ENCODE data around the gene DMD.

Gene DMD

DNA sequence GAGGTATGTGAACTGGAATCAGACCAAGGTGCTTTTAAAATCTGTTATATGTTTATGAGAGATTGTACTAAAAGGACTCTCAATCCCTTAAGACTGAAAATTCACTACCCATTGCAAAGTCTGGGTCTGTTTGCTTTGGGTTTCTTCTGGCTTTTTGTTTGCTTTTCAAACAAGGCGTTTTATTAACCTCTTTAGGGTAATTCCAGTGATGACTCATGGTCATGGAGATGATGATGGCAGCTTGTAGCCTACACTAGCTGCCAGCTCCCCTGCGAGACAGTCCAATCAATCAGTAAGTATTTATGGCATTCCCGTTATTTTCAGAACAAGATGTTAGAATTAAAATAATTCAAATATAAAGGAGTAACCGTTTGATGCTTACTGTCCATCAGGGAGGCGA is 1495.7 kb downstream of the DMD start:
- 72% methylated on average over 2 of the region's 5 CpGs for WGBS (ENCODE audit: insufficient coverage)
- no peaks in the 10 kb centered on the region for H3K4me1 ChIP-seq (ENCODE audit: control extremely low read depth in 1 of 4, control insufficient read depth in 4 of 4, insufficient read depth in 4 of 4, low read length in 3 of 4)
- CTCF ChIA-PET = no interaction called here

DNA sequence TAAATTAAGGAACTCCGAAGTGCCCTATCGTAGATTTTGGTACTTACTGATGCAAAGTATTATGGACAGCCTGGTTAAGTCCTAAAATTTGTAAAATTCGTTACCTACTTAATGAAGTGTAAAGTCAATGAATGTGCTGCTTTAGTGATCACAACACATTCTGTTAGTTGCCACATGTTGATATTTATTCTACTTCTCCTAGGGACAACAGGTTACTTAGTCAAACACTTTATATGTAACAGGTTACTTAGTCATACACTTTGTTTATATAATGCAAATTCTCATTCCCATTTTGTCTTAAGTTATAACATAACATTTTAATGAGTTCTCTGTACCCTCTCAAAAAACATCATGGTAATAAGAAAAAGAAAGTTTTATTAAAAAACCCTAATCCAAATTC is 1496.6 kb downstream of the DMD start:
- Histone ChIP-seq H3K4me1 (ENCODE audit: control extremely low read depth in 1 of 4, control insufficient read depth in 4 of 4, insufficient read depth in 4 of 4, low read length in 3 of 4) (no peaks in the 10 kb centered on the region), H3K4me3 (ENCODE audit: control insufficient read depth in 1 of 7, extremely low read depth in 1 of 7, insufficient read depth in 4 of 7, low read depth in 2 of 7, low read length in 6 of 7) (no peak overlapping the region), H3K36me3 (ENCODE audit: control insufficient read depth in 4 of 4, insufficient read depth in 4 of 4, low read length in 3 of 4) (no peaks in the 10 kb centered on the region), H3K27ac (ENCODE audit: insufficient read depth in 1 of 2, low read depth in 1 of 2, low read length in 2 of 2, poor library complexity in 1 of 2, severe bottlenecking in 2 of 2) (no peak overlapping the region), H3K27me3 (replicated peaks in 2 of 5; ENCODE audit: control insufficient read depth in 4 of 5, insufficient read depth in 5 of 5, low read length in 4 of 5) (peaks cover 0 to 2% (median 0%) of the 10 kb centered on the region in 5 experiments), H3K9me3 (ENCODE audit: control extremely low read depth in 1 of 5, control insufficient read depth in 4 of 5, insufficient read depth in 2 of 5, low read depth in 1 of 5, low read length in 4 of 5) (no peaks in the 10 kb centered on the region)
- DNase-seq = no peak
- CTCF ChIA-PET = no interaction called here
- no CpG with 5 or more reads among the region's 3 CpGs for WGBS (ENCODE audit: insufficient coverage)
- POLR2A ChIA-PET = no interaction called here

More for the DNA sequence above, 1495.7 kb downstream of the DMD start:
- peaks cover 0 to 2% (median 0%) of the 10 kb centered on the region in 5 experiments for H3K27me3 ChIP-seq (replicated peaks in 2 of 5; ENCODE audit: control insufficient read depth in 4 of 5, insufficient read depth in 5 of 5, low read length in 4 of 5)
- no peaks in the 10 kb centered on the region for H3K36me3 ChIP-seq (ENCODE audit: control insufficient read depth in 4 of 4, insufficient read depth in 4 of 4, low read length in 3 of 4)
- no peaks in the 10 kb centered on the region for H3K9me3 ChIP-seq (ENCODE audit: control extremely low read depth in 1 of 5, control insufficient read depth in 4 of 5, insufficient read depth in 2 of 5, low read depth in 1 of 5, low read length in 4 of 5)
- H3K27ac ChIP-seq (ENCODE audit: insufficient read depth in 1 of 2, low read depth in 1 of 2, low read length in 2 of 2, poor library complexity in 1 of 2, severe bottlenecking in 2 of 2) = no peak overlapping the region
- DNase-seq = no peak
- POLR2A ChIA-PET = no interaction called here
- H3K4me3 ChIP-seq (ENCODE audit: control insufficient read depth in 1 of 7, extremely low read depth in 1 of 7, insufficient read depth in 4 of 7, low read depth in 2 of 7, low read length in 6 of 7) = no peak overlapping the region

DNA sequence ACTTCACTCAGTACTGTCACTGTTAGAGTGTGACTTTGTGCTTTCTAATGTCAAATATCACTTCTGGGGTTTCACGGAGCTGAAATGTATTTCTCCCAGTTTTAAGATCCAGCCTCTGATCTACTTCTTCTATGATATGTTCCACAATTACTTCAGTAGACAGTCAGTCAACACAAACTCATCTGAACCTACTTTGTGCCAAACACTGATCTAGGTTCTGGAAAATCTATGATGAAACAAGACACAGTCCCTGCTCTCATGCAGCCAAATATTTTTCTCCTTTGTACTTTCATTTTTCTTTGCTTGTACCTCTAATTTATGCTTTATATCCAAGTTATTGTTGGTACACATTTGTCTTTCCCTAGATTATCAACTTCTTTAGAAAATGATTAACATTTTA is 1498.2 kb downstream of the DMD start:
- 86% methylated on average over 1 of the region's 1 CpG for WGBS (ENCODE audit: insufficient coverage)
- Histone ChIP-seq H3K36me3 (ENCODE audit: control insufficient read depth in 4 of 4, insufficient read depth in 4 of 4, low read length in 3 of 4) (no peaks in the 10 kb centered on the region), H3K4me3 (ENCODE audit: control insufficient read depth in 1 of 7, extremely low read depth in 1 of 7, insufficient read depth in 4 of 7, low read depth in 2 of 7, low read length in 6 of 7) (no peak overlapping the region), H3K27ac (ENCODE audit: insufficient read depth in 1 of 2, low read depth in 1 of 2, low read length in 2 of 2, poor library complexity in 1 of 2, severe bottlenecking in 2 of 2) (no peak overlapping the region), H3K4me1 (ENCODE audit: control extremely low read depth in 1 of 4, control insufficient read depth in 4 of 4, insufficient read depth in 4 of 4, low read length in 3 of 4) (no peaks in the 10 kb centered on the region), H3K9me3 (ENCODE audit: control extremely low read depth in 1 of 5, control insufficient read depth in 4 of 5, insufficient read depth in 2 of 5, low read depth in 1 of 5, low read length in 4 of 5) (no peaks in the 10 kb centered on the region), H3K27me3 (replicated peaks in 2 of 5; ENCODE audit: control insufficient read depth in 4 of 5, insufficient read depth in 5 of 5, low read length in 4 of 5) (no peaks in the 10 kb centered on the region)
- ChIA-PET CTCF (no interaction called here), POLR2A (no interaction called here)
- DNase-seq = no peak

DNA sequence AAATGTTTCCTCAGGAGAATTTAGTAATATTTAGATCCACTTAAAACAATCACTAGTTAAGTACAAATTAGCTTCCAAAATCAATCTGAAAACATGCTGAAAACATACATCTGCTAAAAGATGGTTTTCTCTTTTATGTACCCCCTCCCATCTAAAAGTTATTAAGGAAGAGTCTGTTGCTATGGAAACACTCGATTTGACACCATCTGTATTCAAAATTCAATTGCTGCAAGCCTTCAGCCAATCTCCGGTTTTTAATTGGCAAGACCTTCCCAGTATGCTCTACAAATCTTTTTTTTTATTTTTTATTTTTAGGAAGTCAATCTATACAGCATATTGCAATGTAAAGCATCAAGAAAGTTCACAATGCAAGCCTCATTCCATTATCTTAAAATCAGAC is 1500.2 kb downstream of the DMD start:
- no peak for DNase-seq
- H3K27ac ChIP-seq (ENCODE audit: insufficient read depth in 1 of 2, low read depth in 1 of 2, low read length in 2 of 2, poor library complexity in 1 of 2, severe bottlenecking in 2 of 2) = no peak overlapping the region
- WGBS (ENCODE audit: insufficient coverage) = 25% methylated on average over 1 of the region's 2 CpGs
- CTCF ChIA-PET = no interaction called here
- no peaks in the 10 kb centered on the region for H3K27me3 ChIP-seq (replicated peaks in 2 of 5; ENCODE audit: control insufficient read depth in 4 of 5, insufficient read depth in 5 of 5, low read length in 4 of 5)
- no peaks in the 10 kb centered on the region for H3K9me3 ChIP-seq (ENCODE audit: control extremely low read depth in 1 of 5, control insufficient read depth in 4 of 5, insufficient read depth in 2 of 5, low read depth in 1 of 5, low read length in 4 of 5)
- H3K4me1 ChIP-seq (ENCODE audit: control extremely low read depth in 1 of 4, control insufficient read depth in 4 of 4, insufficient read depth in 4 of 4, low read length in 3 of 4) = no peaks in the 10 kb centered on the region
- H3K36me3 ChIP-seq (ENCODE audit: control insufficient read depth in 4 of 4, insufficient read depth in 4 of 4, low read length in 3 of 4) = no peaks in the 10 kb centered on the region
- H3K4me3 ChIP-seq (ENCODE audit: control insufficient read depth in 1 of 7, extremely low read depth in 1 of 7, insufficient read depth in 4 of 7, low read depth in 2 of 7, low read length in 6 of 7) = no peak overlapping the region
- POLR2A ChIA-PET = no interaction called here

DNA sequence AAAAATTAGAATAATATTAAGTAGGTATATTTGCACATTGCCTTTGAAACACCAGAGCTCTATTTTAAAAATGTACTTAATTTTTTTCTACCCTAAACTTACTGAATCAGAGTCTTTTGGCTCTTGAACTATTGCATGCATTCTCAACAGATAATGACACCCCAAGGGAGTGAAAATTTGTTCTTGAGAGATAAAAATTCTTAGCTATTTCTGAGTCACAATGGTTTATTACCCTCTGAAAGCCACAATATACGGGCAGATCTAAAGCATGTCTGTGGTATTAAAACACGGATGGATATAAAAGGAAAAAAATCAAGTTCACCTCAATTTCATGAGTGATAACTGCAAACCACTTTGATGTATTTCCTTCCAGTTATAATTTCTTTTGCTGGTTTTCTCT is 1503.2 kb downstream of the DMD start:
- DNase-seq = no peak
- Histone ChIP-seq H3K36me3 (ENCODE audit: control insufficient read depth in 4 of 4, insufficient read depth in 4 of 4, low read length in 3 of 4) (no peaks in the 10 kb centered on the region), H3K27me3 (replicated peaks in 2 of 5; ENCODE audit: control insufficient read depth in 4 of 5, insufficient read depth in 5 of 5, low read length in 4 of 5) (no peaks in the 10 kb centered on the region), H3K27ac (ENCODE audit: insufficient read depth in 1 of 2, low read depth in 1 of 2, low read length in 2 of 2, poor library complexity in 1 of 2, severe bottlenecking in 2 of 2) (no peak overlapping the region), H3K9me3 (ENCODE audit: control extremely low read depth in 1 of 5, control insufficient read depth in 4 of 5, insufficient read depth in 2 of 5, low read depth in 1 of 5, low read length in 4 of 5) (no peaks in the 10 kb centered on the region), H3K4me3 (ENCODE audit: control insufficient read depth in 1 of 7, extremely low read depth in 1 of 7, insufficient read depth in 4 of 7, low read depth in 2 of 7, low read length in 6 of 7) (no peak overlapping the region), H3K4me1 (ENCODE audit: control extremely low read depth in 1 of 4, control insufficient read depth in 4 of 4, insufficient read depth in 4 of 4, low read length in 3 of 4) (no peaks in the 10 kb centered on the region)
- ChIA-PET POLR2A (no interaction called here), CTCF (no interaction called here)
- no CpG with 5 or more reads among the region's 2 CpGs for WGBS (ENCODE audit: insufficient coverage)

DNA sequence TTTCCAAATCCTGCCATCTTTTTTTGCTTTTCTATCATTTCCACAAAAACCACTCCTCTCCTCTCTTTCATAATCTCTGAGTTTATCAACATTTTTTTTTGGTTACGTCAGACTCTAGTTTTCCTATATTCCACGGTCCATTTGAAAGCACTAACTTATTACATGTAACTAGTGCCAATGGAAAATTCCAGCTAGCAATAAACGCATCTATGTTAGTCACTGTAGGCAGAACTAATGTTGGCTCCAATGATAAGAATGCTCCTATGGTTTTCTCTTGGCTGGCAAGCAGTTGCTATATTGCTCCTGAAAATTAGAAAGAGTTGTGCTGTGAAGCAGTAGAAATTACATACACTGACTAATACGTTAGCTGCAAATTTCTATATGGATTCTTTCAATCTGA is 1504.9 kb downstream of the DMD start:
- H3K36me3 ChIP-seq (ENCODE audit: control insufficient read depth in 4 of 4, insufficient read depth in 4 of 4, low read length in 3 of 4) = no peaks in the 10 kb centered on the region
- no peak overlapping the region for H3K4me3 ChIP-seq (ENCODE audit: control insufficient read depth in 1 of 7, extremely low read depth in 1 of 7, insufficient read depth in 4 of 7, low read depth in 2 of 7, low read length in 6 of 7)
- no peaks in the 10 kb centered on the region for H3K27me3 ChIP-seq (replicated peaks in 2 of 5; ENCODE audit: control insufficient read depth in 4 of 5, insufficient read depth in 5 of 5, low read length in 4 of 5)
- DNase-seq = no peak
- POLR2A ChIA-PET = no interaction called here
- CTCF ChIA-PET = no interaction called here
- no peak overlapping the region for H3K27ac ChIP-seq (ENCODE audit: insufficient read depth in 1 of 2, low read depth in 1 of 2, low read length in 2 of 2, poor library complexity in 1 of 2, severe bottlenecking in 2 of 2)
- H3K4me1 ChIP-seq (ENCODE audit: control extremely low read depth in 1 of 4, control insufficient read depth in 4 of 4, insufficient read depth in 4 of 4, low read length in 3 of 4) = no peaks in the 10 kb centered on the region
- H3K9me3 ChIP-seq (ENCODE audit: control extremely low read depth in 1 of 5, control insufficient read depth in 4 of 5, insufficient read depth in 2 of 5, low read depth in 1 of 5, low read length in 4 of 5) = no peaks in the 10 kb centered on the region
- 63% methylated on average over 1 of the region's 4 CpGs for WGBS (ENCODE audit: insufficient coverage)

DNA sequence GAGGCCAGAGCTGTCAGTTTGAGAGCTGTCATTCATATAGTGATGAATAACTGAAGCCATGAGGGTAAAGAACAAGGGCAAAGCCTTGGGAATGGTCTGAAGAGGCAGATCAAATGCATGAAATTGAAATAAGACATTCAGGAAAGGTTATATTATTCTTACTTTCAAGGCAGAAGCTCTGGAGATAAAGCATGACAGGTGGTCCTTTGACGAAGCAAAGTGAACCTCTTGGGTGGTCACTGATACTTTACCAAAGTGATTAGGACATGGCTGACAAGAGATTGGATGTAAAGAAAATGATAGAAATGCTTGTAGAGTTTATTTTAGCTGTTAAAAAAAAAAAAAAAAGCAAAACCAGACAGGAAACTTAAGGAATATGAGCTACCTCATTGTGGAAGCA is 1505.5 kb downstream of the DMD start:
- Histone ChIP-seq H3K9me3 (ENCODE audit: control extremely low read depth in 1 of 5, control insufficient read depth in 4 of 5, insufficient read depth in 2 of 5, low read depth in 1 of 5, low read length in 4 of 5) (no peaks in the 10 kb centered on the region), H3K27ac (ENCODE audit: insufficient read depth in 1 of 2, low read depth in 1 of 2, low read length in 2 of 2, poor library complexity in 1 of 2, severe bottlenecking in 2 of 2) (no peak overlapping the region), H3K4me1 (ENCODE audit: control extremely low read depth in 1 of 4, control insufficient read depth in 4 of 4, insufficient read depth in 4 of 4, low read length in 3 of 4) (no peaks in the 10 kb centered on the region), H3K4me3 (ENCODE audit: control insufficient read depth in 1 of 7, extremely low read depth in 1 of 7, insufficient read depth in 4 of 7, low read depth in 2 of 7, low read length in 6 of 7) (no peak overlapping the region), H3K36me3 (ENCODE audit: control insufficient read depth in 4 of 4, insufficient read depth in 4 of 4, low read length in 3 of 4) (no peaks in the 10 kb centered on the region), H3K27me3 (replicated peaks in 2 of 5; ENCODE audit: control insufficient read depth in 4 of 5, insufficient read depth in 5 of 5, low read length in 4 of 5) (no peaks in the 10 kb centered on the region)
- CTCF ChIA-PET = no interaction called here
- WGBS (ENCODE audit: insufficient coverage) = 88% methylated on average over 1 of the region's 1 CpG
- DNase-seq = no peak
- POLR2A ChIA-PET = no interaction called here

DNA sequence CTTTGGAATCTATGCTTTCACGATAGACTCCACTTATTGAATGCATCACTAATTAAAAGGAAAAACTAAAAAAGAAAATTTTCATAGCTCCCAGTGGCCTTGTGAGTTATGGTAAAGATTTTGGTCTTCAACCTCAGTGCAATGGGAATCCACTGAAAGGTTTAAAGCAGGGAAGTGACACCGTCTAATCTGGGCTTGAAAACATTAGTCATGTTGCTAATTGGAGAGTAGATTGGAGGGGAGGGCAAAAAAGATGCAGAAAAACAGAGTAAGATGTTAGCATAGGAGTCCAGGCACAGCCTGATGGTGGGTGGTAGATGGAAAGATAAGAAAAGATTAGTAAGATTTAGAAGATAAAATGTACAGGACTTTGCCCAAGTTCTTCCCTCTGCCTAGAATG is 1506.4 kb downstream of the DMD start:
- H3K27ac ChIP-seq (ENCODE audit: insufficient read depth in 1 of 2, low read depth in 1 of 2, low read length in 2 of 2, poor library complexity in 1 of 2, severe bottlenecking in 2 of 2) = no peak overlapping the region
- 69% methylated on average over 1 of the region's 2 CpGs for WGBS (ENCODE audit: insufficient coverage)
- CTCF ChIA-PET = no interaction called here

More for the DNA sequence above, 1506.4 kb downstream of the DMD start:
- H3K36me3 ChIP-seq (ENCODE audit: control insufficient read depth in 4 of 4, insufficient read depth in 4 of 4, low read length in 3 of 4) = no peaks in the 10 kb centered on the region
- H3K4me3 ChIP-seq (ENCODE audit: control insufficient read depth in 1 of 7, extremely low read depth in 1 of 7, insufficient read depth in 4 of 7, low read depth in 2 of 7, low read length in 6 of 7) = no peak overlapping the region
- no peak for DNase-seq
- no peaks in the 10 kb centered on the region for H3K27me3 ChIP-seq (replicated peaks in 2 of 5; ENCODE audit: control insufficient read depth in 4 of 5, insufficient read depth in 5 of 5, low read length in 4 of 5)
- POLR2A ChIA-PET = no interaction called here
- H3K4me1 ChIP-seq (ENCODE audit: control extremely low read depth in 1 of 4, control insufficient read depth in 4 of 4, insufficient read depth in 4 of 4, low read length in 3 of 4) = no peaks in the 10 kb centered on the region
- H3K9me3 ChIP-seq (ENCODE audit: control extremely low read depth in 1 of 5, control insufficient read depth in 4 of 5, insufficient read depth in 2 of 5, low read depth in 1 of 5, low read length in 4 of 5) = no peaks in the 10 kb centered on the region
